MCF 10A (cell line): ENCODE results near the gene PLEKHM3. TPM values are rescaled to one million over a fixed set of nuclear protein-coding genes. Genes with fewer than 3 reads are reported as not detected.

Experiments used
- BruUV-seq: library from RNA; stranded (reverse); fragments of 400-500 nt; replicated peaks from 2 replicates; lab custom pipeline; 2021; lab: Mats Ljungman, UMichigan
- CTCF ChIA-PET: fragments of 300-600 bp; sonication (Branson Sonifier 250); formaldehyde crosslinking; extraction: SDS; loops from one replicate; lab custom pipeline; 2021; ENCODE audit warnings: antibody characterized with exemption, inconsistent platforms; lab: Yijun Ruan, JAX
- POLR2A ChIA-PET: fragments of 300-600, 350-650 bp; sonication (Branson Sonifier 250); formaldehyde crosslinking; extraction: SDS; loops from one replicate; lab custom pipeline; 2020; ENCODE audit warnings: antibody characterized with exemption, inconsistent platforms; lab: Yijun Ruan, JAX
- DNase-seq: peaks from one replicate; pipeline ENCODE4 v3.0.0-alpha.2; 2018; ENCODE audit not compliant: unreplicated experiment
- H3K27ac Mint-ChIP-seq: one replicate; pipeline ENCODE4 v1.8.0; 2022; ENCODE audit warnings: mild to moderate bottlenecking, low read depth, mixed read lengths; ENCODE audit not compliant: unreplicated experiment
- H3K27me3 Mint-ChIP-seq: one replicate; pipeline ENCODE4 v1.8.0; 2022; ENCODE audit warnings: mixed read lengths; ENCODE audit not compliant: insufficient read depth, unreplicated experiment
- H3K36me3 Mint-ChIP-seq: one replicate; pipeline ENCODE4 v1.8.0; 2022; ENCODE audit warnings: mild to moderate bottlenecking, moderate library complexity, mixed read lengths; ENCODE audit not compliant: insufficient read depth, unreplicated experiment
- H3K4me1 Mint-ChIP-seq: one replicate; pipeline ENCODE4 v1.8.0; 2022; ENCODE audit warnings: mixed read lengths; ENCODE audit not compliant: insufficient read depth, unreplicated experiment
- H3K4me3 Mint-ChIP-seq: one replicate; pipeline ENCODE4 v1.8.0; 2022; ENCODE audit warnings: mild to moderate bottlenecking, moderate library complexity, mixed read lengths; ENCODE audit not compliant: unreplicated experiment
- H3K9me3 Mint-ChIP-seq: one replicate; pipeline ENCODE4 v1.8.0; 2022; ENCODE audit warnings: mixed read lengths; ENCODE audit not compliant: unreplicated experiment
- CTCF ChIP-seq: fragments of 200-600 bp; IDR thresholded peaks from one replicate; pipeline ENCODE4 v1.8.0; 2022; ENCODE audit warnings: antibody characterized with exemption, mild to moderate bottlenecking; ENCODE audit not compliant: unreplicated experiment
- intact Hi-C: fragments of 100-400 bp; cut with micrococcal nuclease; formaldehyde crosslinking; loops from 2 replicates; pipeline ENCODE4 v1.14.1; 2022
- total RNA-seq: library from RNA; stranded (reverse); gene quantifications from 2 replicates; pipeline ENCODE4 v1.2.3, GENCODE V29; 2022

The PLEKHM3 gene
- total RNA-seq, 1 experiment from 2014 or later = 5.4 TPM

DNA sequence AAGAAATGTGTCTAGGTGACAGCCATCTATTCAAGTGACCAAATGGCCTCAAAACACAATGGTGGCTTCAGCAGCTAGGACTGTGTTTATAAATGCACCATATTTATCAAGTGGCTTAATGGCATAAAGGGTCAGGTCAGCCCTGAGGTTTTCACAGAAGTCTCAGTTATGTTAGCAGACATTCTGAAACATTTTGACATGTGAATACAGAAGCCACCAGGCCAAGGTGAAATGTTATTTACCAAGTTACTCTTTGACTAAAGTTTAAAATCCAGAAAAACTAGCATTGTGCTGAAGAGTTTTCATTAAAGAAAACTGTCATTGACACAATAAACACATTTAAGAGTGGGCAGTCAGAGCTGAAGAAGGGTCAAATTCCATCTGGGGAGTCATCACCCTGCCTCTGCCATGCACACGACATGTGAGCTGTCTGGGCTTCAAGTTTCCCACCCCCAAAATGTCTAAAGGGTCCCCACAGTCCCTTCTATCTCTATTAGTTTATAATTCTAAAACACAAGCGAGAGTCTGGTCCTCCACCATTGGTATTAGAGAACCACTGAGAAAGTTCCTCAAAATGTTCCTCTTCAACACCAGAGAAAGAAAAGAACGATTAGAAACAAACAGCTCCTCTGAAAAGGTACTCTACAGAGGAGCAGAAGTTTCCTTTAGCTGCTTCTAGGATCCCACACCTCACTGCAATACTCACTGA lies 178.1 kb downstream of the PLEKHM3 start:
- Mint-ChIP-seq H3K27me3 (no peaks in the 10 kb centered on the region), H3K27ac (peak overlapping the region; percentile 89), H3K4me3 (no peak overlapping the region), H3K4me1 (peaks cover 16% of the 10 kb centered on the region), H3K36me3 (peaks cover 7% of the 10 kb centered on the region), H3K9me3 (no peaks in the 10 kb centered on the region)
- no peak for DNase-seq
- TF ChIP-seq CTCF = no peak
- BruUV-seq = no TSS peak
- intact Hi-C loops = loop anchor here (10.0 kb wide), 1 partner anchor 82 kb away; the partner anchor contains the start of gene FZD5
- ChIA-PET CTCF (interaction anchor here (0.5 to 2.4 kb wide), 6 partner anchors 16 to 193 kb away, joined by 3 to 13 read pairs (median 6); partner anchors contain the start of gene FZD5), POLR2A (interaction anchor here (0.7 to 2.0 kb wide), 7 partner anchors 10 to 178 kb away, joined by 3 to 6 read pairs (median 4); partner anchors contain the start of gene PLEKHM3)

GRCh38 chr2:207845202-207845864 lies 180.0 kb downstream of the PLEKHM3 start:
- Mint-ChIP-seq H3K27me3 (no peaks in the 10 kb centered on the region), H3K27ac (no peak overlapping the region), H3K36me3 (peaks cover under 1% of the 10 kb centered on the region), H3K9me3 (no peaks in the 10 kb centered on the region), H3K4me1 (peaks cover 16% of the 10 kb centered on the region), H3K4me3 (no peak overlapping the region)
- DNase-seq = no peak
- intact Hi-C loops = loop anchor here (10.0 kb wide), 1 partner anchor 81 kb away; the partner anchor contains the start of gene FZD5
- ChIA-PET CTCF (interaction anchor here (0.5 to 1.0 kb wide), 3 partner anchors 30 to 195 kb away, joined by 3 read pairs; no protein-coding TSS in a partner anchor), POLR2A (interaction anchor here (0.6 kb wide), 1 partner anchor 60 kb away, joined by 3 read pairs; no protein-coding TSS in a partner anchor)
- no TSS peak for BruUV-seq
- no peak for TF ChIP-seq CTCF

DNA sequence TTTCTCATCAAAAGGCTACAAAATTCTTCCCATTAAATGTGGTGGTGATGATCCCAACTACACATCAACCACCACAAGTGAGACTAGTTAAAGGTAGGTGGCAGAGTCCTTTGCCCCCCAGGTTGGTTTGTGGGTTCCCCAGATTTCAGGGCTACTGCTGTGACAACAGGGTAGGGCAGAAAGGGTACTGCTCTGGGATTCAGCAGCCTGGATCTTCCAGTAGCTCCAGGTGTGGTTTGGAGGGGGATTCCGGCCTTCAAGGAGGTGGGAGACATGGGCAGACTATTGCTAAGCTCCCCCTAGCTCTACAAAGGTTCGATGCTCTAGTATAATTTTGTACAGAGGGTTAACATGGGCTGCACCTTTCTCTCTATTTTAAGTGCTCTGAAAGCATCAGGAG lies 180.7 kb downstream of the PLEKHM3 start:
- TF ChIP-seq CTCF = no peak
- CTCF ChIA-PET = interaction anchor here (0.8 to 1.0 kb wide), 3 partner anchors 31 to 1492 kb away, joined by 3 read pairs; no protein-coding TSS in a partner anchor
- Mint-ChIP-seq H3K27ac (no peak overlapping the region), H3K36me3 (no peaks in the 10 kb centered on the region), H3K4me3 (no peak overlapping the region), H3K27me3 (no peaks in the 10 kb centered on the region), H3K4me1 (peaks cover 16% of the 10 kb centered on the region), H3K9me3 (no peaks in the 10 kb centered on the region)
- DNase-seq = no peak
- intact Hi-C loops = loop anchor here (10.0 kb wide), 1 partner anchor 80 kb away; the partner anchor contains the start of gene FZD5
- BruUV-seq = no TSS peak
- POLR2A ChIA-PET = interaction anchor here (0.6 kb wide), 1 partner anchor 59 kb away, joined by 3 read pairs; no protein-coding TSS in a partner anchor

DNA sequence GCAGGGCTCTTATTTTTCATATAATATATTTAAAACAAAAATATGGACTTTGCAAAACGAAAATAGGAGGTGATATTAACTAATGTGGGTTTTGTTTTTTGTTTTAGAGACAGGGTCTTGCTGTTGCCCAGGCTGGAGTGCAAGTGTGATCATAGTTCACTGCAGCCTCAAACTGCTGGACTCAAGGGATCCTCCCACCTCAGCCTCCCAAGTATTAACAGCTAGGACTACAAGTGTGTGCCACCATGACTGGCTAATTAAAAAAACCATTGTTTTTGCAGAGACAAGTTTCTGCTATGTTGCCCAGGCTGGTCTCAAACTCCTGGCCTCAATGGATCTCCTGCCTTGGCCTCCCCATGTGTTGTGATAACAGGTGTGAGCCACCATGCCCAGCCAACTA lies 185.2 kb downstream of the PLEKHM3 start:
- intact Hi-C loops = loop anchor here (10.0 kb wide), 1 partner anchor 75 kb away; the partner anchor contains the start of gene FZD5
- no peak for DNase-seq
- TF ChIP-seq CTCF = no peak
- Mint-ChIP-seq H3K4me1 (no peaks in the 10 kb centered on the region), H3K27ac (no peak overlapping the region), H3K36me3 (no peaks in the 10 kb centered on the region), H3K27me3 (no peaks in the 10 kb centered on the region), H3K4me3 (no peak overlapping the region), H3K9me3 (no peaks in the 10 kb centered on the region)
- no TSS peak for BruUV-seq
- ChIA-PET POLR2A (no interaction called here), CTCF (interaction anchor here (0.6 kb wide), 1 partner anchor 93 kb away, joined by 3 read pairs; no protein-coding TSS in a partner anchor)
